H1 (cell line): ENCODE measurements around the gene RGS9. TPM values are rescaled to one million over a fixed set of nuclear protein-coding genes. Genes with fewer than 3 reads are reported as not detected.

ENCODE experiments used
- CTCF ChIA-PET: fragments of 300-600 bp; sonication (Branson Sonifier 250); formaldehyde crosslinking; loops from one replicate; lab custom pipeline; 2021; ENCODE audit not compliant: partially characterized antibody; lab: Charles Lee
- POLR2A ChIA-PET: fragments of 300-600 bp; sonication (Branson Sonifier 250); formaldehyde crosslinking; loops from one replicate; lab custom pipeline; 2021; ENCODE audit warnings: inconsistent platforms; ENCODE audit not compliant: partially characterized antibody; lab: Charles Lee
- DNase-seq, 2 experiments: peaks; one replicate each; pipeline versions ENCODE4 v3.0.0 to v3.0.0-alpha.2; 2010 to 2022; ENCODE audit warnings: low spot score in 2 of 2, low read depth in 1 of 2, mixed read lengths in 1 of 2
- FAIRE-seq: peaks from 2 replicates; lab custom pipeline; 2011; peaks lifted over from hg19 to GRCh38; lab: Jason Lieb, UNC
- H2AFZ ChIP-seq: 2 replicates; pipeline ENCODE4 v1.8.1; 2012; ENCODE audit warnings: low read length, inconsistent platforms
- H2AK5ac ChIP-seq: 2 replicates; pipeline ENCODE4 v1.6.1; 2013; ENCODE audit warnings: low read depth, low read length
- H2BK120ac ChIP-seq: replicated peaks from 2 replicates; pipeline ENCODE3; 2013; ENCODE audit warnings: low read depth, low read length, inconsistent platforms
- H2BK12ac ChIP-seq: 2 replicates; pipeline ENCODE4 v1.6.1; 2013; ENCODE audit warnings: low read depth, low read length
- H2BK15ac ChIP-seq: 2 replicates; pipeline ENCODE4 v1.6.1; 2013; ENCODE audit warnings: low read length
- H2BK20ac ChIP-seq: 2 replicates; pipeline ENCODE4 v1.6.1; 2013; ENCODE audit warnings: low read length
- H2BK5ac ChIP-seq: 2 replicates; pipeline ENCODE4 v1.6.1; 2013; ENCODE audit warnings: low read depth, low read length
- H3K14ac ChIP-seq: 2 replicates; pipeline ENCODE4 v1.6.1; 2013; ENCODE audit warnings: inconsistent platforms; ENCODE audit not compliant: insufficient read length
- H3K18ac ChIP-seq: 2 replicates; pipeline ENCODE4 v1.6.1; 2013; ENCODE audit warnings: low read length; ENCODE audit errors: extremely low read depth
- H3K23ac ChIP-seq: 2 replicates; pipeline ENCODE4 v1.6.1; 2013; ENCODE audit warnings: inconsistent platforms; ENCODE audit not compliant: insufficient read length
- H3K23me2 ChIP-seq: 2 replicates; pipeline ENCODE4 v1.6.1; 2013; ENCODE audit warnings: low read depth, low read length
- H3K27ac ChIP-seq: 2 replicates; pipeline ENCODE4 v1.6.1; 2011; ENCODE audit warnings: low read depth, low read length, inconsistent platforms
- H3K27me3 ChIP-seq, 4 experiments: replicated peaks in 1 of 4; 1 replicate in 1 of 4; 2 replicates in 3 of 4; pipeline versions ENCODE4 v1.6.1 to v1.8.1; 2011 to 2013; ENCODE audit warnings: low read length in 3 of 4, mild to moderate bottlenecking in 3 of 4, inconsistent platforms in 2 of 4, mixed read lengths in 2 of 4, moderate library complexity in 1 of 4; ENCODE audit not compliant: control insufficient read depth in 3 of 4, insufficient read depth in 3 of 4; ENCODE audit errors: extremely low read depth in 1 of 4
- H3K36me3 ChIP-seq, 4 experiments: 2 replicates each; pipeline versions ENCODE4 v1.6.1 to v1.8.1; 2011 to 2013; ENCODE audit warnings: mild to moderate bottlenecking in 4 of 4, low read length in 3 of 4, moderate library complexity in 2 of 4, control low read depth in 1 of 4, inconsistent platforms in 1 of 4; ENCODE audit not compliant: insufficient read depth in 4 of 4, control insufficient read depth in 2 of 4
- H3K4ac ChIP-seq: replicated peaks from 2 replicates; pipeline ENCODE3; 2013; ENCODE audit warnings: low read length, low read depth, mixed read lengths, inconsistent platforms; ENCODE audit not compliant: insufficient read length
- H3K4me1 ChIP-seq, 4 experiments: replicated peaks in 1 of 4; 1 replicate in 1 of 4; 2 replicates in 3 of 4; pipeline versions ENCODE4 v1.6.1 to v1.8.1; 2011 to 2013; ENCODE audit warnings: low read length in 3 of 4, inconsistent platforms in 2 of 4, mixed read lengths in 1 of 4; ENCODE audit not compliant: insufficient read depth in 4 of 4, control insufficient read depth in 3 of 4
- H3K4me2 ChIP-seq, 2 experiments: 2 replicates each; pipeline versions ENCODE4 v1.6.1 to v1.8.1; 2011 to 2013; ENCODE audit warnings: low read depth in 2 of 2, low read length in 2 of 2, control low read depth in 1 of 2, inconsistent platforms in 1 of 2, mild to moderate bottlenecking in 1 of 2; ENCODE audit not compliant: insufficient read depth in 1 of 2
- H3K4me3 ChIP-seq, 4 experiments: fragments of 200-600, 300-600 bp in 1 of 4; sonication (generic), shearing (Covaris generic), sonication (Bioruptor Twin) in 1 of 4; 2 replicates each; pipeline versions ENCODE4 v1.5.1 to v1.8.1; 2011 to 2016; ENCODE audit warnings: low read length in 4 of 4, low read depth in 3 of 4, control low read depth in 2 of 4, inconsistent platforms in 2 of 4, mild to moderate bottlenecking in 2 of 4, mixed read lengths in 1 of 4, moderate library complexity in 1 of 4; ENCODE audit not compliant: insufficient read depth in 2 of 4; ENCODE audit errors: extremely low read depth in 1 of 4
- H3K56ac ChIP-seq: replicated peaks from 2 replicates; pipeline ENCODE3; 2013; ENCODE audit warnings: low read depth, mild to moderate bottlenecking, mixed read lengths, low read length, inconsistent platforms; ENCODE audit not compliant: insufficient read length
- H3K79me1 ChIP-seq: 2 replicates; pipeline ENCODE4 v1.6.1; 2013; ENCODE audit warnings: low read depth, low read length, control low read depth
- H3K79me2 ChIP-seq, 2 experiments: 2 replicates each; pipeline versions ENCODE4 v1.6.1 to v1.8.1; 2012 to 2013; ENCODE audit warnings: low read length in 2 of 2, mild to moderate bottlenecking in 2 of 2, inconsistent platforms in 1 of 2; ENCODE audit not compliant: insufficient read depth in 2 of 2, control insufficient read depth in 1 of 2
- H3K9ac ChIP-seq, 4 experiments: replicated peaks in 1 of 4; 1 replicate in 1 of 4; 2 replicates in 3 of 4; pipeline versions ENCODE4 v1.6.1 to v1.8.1; 2011 to 2013; ENCODE audit warnings: low read depth in 3 of 4, low read length in 3 of 4, control low read depth in 2 of 4, mild to moderate bottlenecking in 2 of 4, moderate library complexity in 2 of 4, inconsistent platforms in 1 of 4; ENCODE audit errors: extremely low read depth in 1 of 4
- H3K9me3 ChIP-seq, 2 experiments: 2 replicates each; pipeline versions ENCODE4 v1.6.1 to v1.8.1; 2012 to 2013; ENCODE audit warnings: mild to moderate bottlenecking in 2 of 2, moderate library complexity in 2 of 2, control low read depth in 1 of 2, inconsistent platforms in 1 of 2, low read depth in 1 of 2, low read length in 1 of 2, mixed read lengths in 1 of 2; ENCODE audit not compliant: insufficient read depth in 2 of 2
- H4K20me1 ChIP-seq, 2 experiments: replicated peaks in 1 of 2; 2 replicates each; pipeline versions ENCODE3 to v1.8.1; 2011 to 2013; ENCODE audit warnings: inconsistent platforms in 2 of 2, low read length in 2 of 2, mild to moderate bottlenecking in 1 of 2; ENCODE audit not compliant: insufficient read depth in 2 of 2, control insufficient read depth in 1 of 2
- H4K5ac ChIP-seq: 2 replicates; pipeline ENCODE4 v1.6.1; 2013; ENCODE audit warnings: low read length, low read depth, mixed read lengths, inconsistent platforms; ENCODE audit not compliant: insufficient read length
- H4K8ac ChIP-seq: 2 replicates; pipeline ENCODE4 v1.8.0; 2013; ENCODE audit warnings: mild to moderate bottlenecking, moderate library complexity, low read length, inconsistent platforms; ENCODE audit not compliant: insufficient read depth; ENCODE audit errors: extremely low read depth
- H4K91ac ChIP-seq: replicated peaks from 2 replicates; pipeline ENCODE3; 2013; ENCODE audit warnings: low read length, mixed read lengths, inconsistent platforms; ENCODE audit not compliant: insufficient read length
- SIN3A ChIP-seq, 2 experiments: IDR thresholded peaks in 1 of 2; conservative IDR thresholded peaks in 1 of 2; 2 replicates each; pipeline ENCODE4 v1.6.1; 2011 to 2012; ENCODE audit warnings: low read length in 2 of 2, improper control_type of control experiment in 1 of 2, low read depth in 1 of 2, mild to moderate bottlenecking in 1 of 2
- WGBS, 2 experiments: shearing (Covaris generic) in 1 of 2; methylation state at CpG; one replicate each; pipeline versions ENCODE4 v1.1.6 to v1.1.7; 2013 to 2015; ENCODE audit warnings: low lambda C conversion rate in 2 of 2, mixed read lengths in 2 of 2, inconsistent platforms in 1 of 2, low coverage in 1 of 2, missing lambda C conversion rate in 1 of 2; ENCODE audit not compliant: insufficient replicate concordance in 2 of 2, insufficient coverage in 1 of 2, insufficient read length in 1 of 2; ENCODE audit errors: extremely low coverage in 1 of 2, missing lambda C conversion rate in 1 of 2; 5-methylcytosine and 5-hydroxymethylcytosine counted together
- polyA plus RNA-seq, 7 experiments: library from polyadenylated mRNA; depleted of rRNA in 3 of 7; stranded (reverse) in 5 of 7; unstranded in 2 of 7; fragments of >200 nt in 5 of 7; fragments of 200-250 nt in 2 of 7; gene quantifications; 1 replicate in 5 of 7; 2 replicates in 1 of 7; 4 replicates in 1 of 7; pipeline versions ENCODE4 v1.2.1 to v1.2.3, GENCODE V29; 2011 to 2013; ENCODE audit warnings: missing spikeins in 2 of 7, mixed read lengths in 2 of 7
- total RNA-seq: library from RNA; stranded (reverse); fragmentation: NEBNext Ultra II Directional; extraction: Animal tissue kit (Norgen Biotek cat#: 25700); gene quantifications from 2 replicates; pipeline ENCODE4 v1.2.1, GENCODE V29; 2021
- TF ChIP-seq, protein P1 (sequence below): IDR thresholded peaks from 2 replicates; pipeline ENCODE4 v1.6.1; 2012; ENCODE audit warnings: inconsistent platforms

The RGS9 gene
- total and polyA plus RNA-seq, 2 of the 8 experiments (the other 6 are each of a cell fraction or from before 2014, with no cell fraction given): 8.9 to 20.5 TPM

DNA sequence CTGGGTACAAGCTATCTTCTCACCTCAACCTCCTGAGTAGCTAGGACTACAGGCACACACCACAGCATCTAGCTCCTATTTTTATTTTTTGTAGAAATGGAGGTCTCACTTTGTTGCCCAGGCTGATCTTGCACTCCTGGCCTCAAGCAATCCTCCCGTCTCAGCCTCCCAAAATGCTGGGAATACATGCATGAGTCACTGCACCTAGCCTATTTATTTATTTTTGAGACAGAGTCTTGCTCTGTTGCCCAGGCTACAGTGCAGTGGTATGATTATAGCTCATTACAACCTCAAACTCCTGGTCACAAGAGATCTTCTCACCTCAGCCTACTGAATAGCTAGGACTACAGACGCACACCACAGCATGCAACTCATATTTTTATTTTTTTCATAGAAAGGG is 40.1 kb upstream of the RGS9 start:
- H4K20me1 ChIP-seq: no peaks in the 10 kb centered on the region
- H3K4me2 ChIP-seq: no peak overlapping the region
- no peak overlapping the region for H4K91ac ChIP-seq
- H3K4ac ChIP-seq: no peak overlapping the region
- H4K5ac ChIP-seq: no peak overlapping the region
- no peak overlapping the region for H2AK5ac ChIP-seq
- H2BK5ac ChIP-seq: no peak overlapping the region
- no peaks in the 10 kb centered on the region for H3K9me3 ChIP-seq
- no peak overlapping the region for H3K4me3 ChIP-seq
- no peak overlapping the region for H2BK120ac ChIP-seq
- no peak overlapping the region for H3K14ac ChIP-seq
- H3K23ac ChIP-seq: no peak overlapping the region
- FAIRE-seq: no peak
- no peaks in the 10 kb centered on the region for H3K36me3 ChIP-seq
- no peak overlapping the region for H2AFZ ChIP-seq
- ChIA-PET POLR2A (interaction anchor here (1.4 kb wide), 1 partner anchor 15 kb away, joined by 3 read pairs; no protein-coding TSS in a partner anchor), CTCF (interaction anchor here (0.6 to 8.1 kb wide), 4 partner anchors 10 to 101 kb away, joined by 3 to 64 read pairs (median 4); no protein-coding TSS in a partner anchor)
- H3K79me1 ChIP-seq: no peaks in the 10 kb centered on the region
- H2BK15ac ChIP-seq: no peak overlapping the region
- H2BK20ac ChIP-seq: no peak overlapping the region
- H3K9ac ChIP-seq: no peak overlapping the region
- no peak for DNase-seq
- H3K56ac ChIP-seq: no peak overlapping the region
- H3K27ac ChIP-seq: no peak overlapping the region
- H3K79me2 ChIP-seq: no peaks in the 10 kb centered on the region
- peaks cover 0 to 6% (median 3%) of the 10 kb centered on the region in 4 experiments; a peak in 2 of 7 replicates for H3K4me1 ChIP-seq
- H3K18ac ChIP-seq: no peak overlapping the region
- 78% methylated on average over 2 of the region's 2 CpGs; no CpG with 5 or more reads in 1 of the 2 experiments for whole genome bisulfite sequencing, 2 experiments
- H2BK12ac ChIP-seq: no peak overlapping the region
- TF ChIP-seq, protein P1, sequence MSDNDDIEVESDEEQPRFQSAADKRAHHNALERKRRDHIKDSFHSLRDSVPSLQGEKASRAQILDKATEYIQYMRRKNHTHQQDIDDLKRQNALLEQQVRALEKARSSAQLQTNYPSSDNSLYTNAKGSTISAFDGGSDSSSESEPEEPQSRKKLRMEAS: no peak
- no peak for TF ChIP-seq SIN3A (conservative IDR thresholded peaks at IDR 0.05 in 1 of 2, IDR thresholded peaks at IDR 0.05 in 1 of 2; ENCODE audit: low read depth in 1 of 2, low read length in 2 of 2)
- H4K8ac ChIP-seq: no peak overlapping the region
- no peaks in the 10 kb centered on the region for H3K27me3 ChIP-seq
- peaks cover 8% of the 10 kb centered on the region; the same call in 1 of the 2 replicates for H3K23me2 ChIP-seq
